Occipital lobe (tissue), 2 donors: ENCODE measurements around the gene HID1. TPM values are rescaled to one million over a fixed set of nuclear protein-coding genes. Genes with fewer than 3 reads are reported as not detected.

Source experiments
- DNase-seq: peaks from one replicate; lab custom pipeline; 2025; lab: John Stamatoyannopoulos, UW
- total RNA-seq: library from RNA; depleted of rRNA; stranded (reverse); fragments of >200 nt; gene quantifications from one replicate; pipeline ENCODE4 v1.2.3, GENCODE V29; 2014

HID1 gene
- total RNA-seq, 1 donor from 2014 or later = 13.7 TPM

DNA sequence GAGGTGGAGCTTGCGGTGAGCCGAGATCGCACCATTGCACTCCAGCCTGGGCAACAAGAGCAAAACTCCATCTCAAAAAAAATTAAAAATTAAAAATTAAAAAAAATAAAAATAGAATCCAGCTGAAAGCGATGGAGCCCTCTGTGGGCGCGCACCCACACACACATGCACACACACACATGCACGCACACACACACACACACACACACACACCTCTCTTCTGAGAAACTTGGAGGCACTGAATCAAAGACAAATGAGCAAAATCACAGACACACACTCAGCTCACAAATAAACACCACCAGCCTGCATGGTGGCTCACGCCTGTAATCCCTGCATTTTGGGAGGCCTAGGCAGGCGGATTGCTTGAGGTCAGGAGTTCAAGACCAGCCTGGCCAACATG, 69.5 kb downstream of the HID1 start:
- DNase-seq = no peak

DNA sequence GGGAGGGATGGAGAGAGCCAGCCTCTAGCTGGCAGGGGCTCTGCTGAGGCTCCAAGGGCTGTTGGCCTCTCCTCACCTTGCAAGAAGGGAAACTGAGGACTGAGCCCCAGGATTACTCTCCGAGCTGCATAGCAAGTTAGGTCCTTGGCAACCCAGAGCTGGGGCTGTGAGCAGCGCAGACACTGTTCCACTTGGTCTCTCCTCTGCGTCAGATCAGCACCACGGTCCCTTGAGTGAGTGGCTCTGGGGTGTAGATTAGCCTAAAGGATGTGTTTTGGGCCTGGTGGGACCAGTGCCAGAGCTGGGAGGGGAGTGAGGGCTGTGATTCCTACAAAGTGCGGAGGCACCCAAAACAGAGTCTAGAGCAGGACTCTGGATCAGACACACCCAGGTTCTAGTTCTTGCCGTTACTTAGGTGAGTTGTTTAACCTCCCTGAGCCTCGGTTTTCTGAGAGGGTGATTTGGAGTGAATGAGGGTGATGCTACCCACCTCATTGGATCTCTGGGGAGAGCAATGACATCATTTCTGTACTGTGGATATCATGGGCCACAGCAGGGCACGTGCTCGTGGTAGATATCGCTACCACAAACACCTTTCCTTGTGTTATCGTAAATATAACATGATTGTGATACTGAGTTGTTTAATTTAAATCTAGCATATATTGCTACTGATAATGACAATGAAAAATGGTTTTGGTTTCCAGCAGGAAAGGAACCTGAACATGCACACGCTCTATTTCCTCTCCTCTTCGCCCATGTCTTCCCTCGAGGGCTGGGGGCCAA, 71.0 kb downstream of the HID1 start:
- no peak for DNase-seq

Other genes starting within 250 kb of the HID1 start
- 1.1 TPM for gene RAB37, start 235.5 kb downstream of the HID1 start, total RNA-seq
- gene NHERF1, start 224.1 kb downstream of the HID1 start, total RNA-seq = 7.0 TPM
- gene NAT9, start 196.4 kb downstream of the HID1 start, total RNA-seq = 17.3 TPM
- gene GRIN2C, start 112.9 kb downstream of the HID1 start, total RNA-seq = 0.47 TPM
- 3.1 TPM for gene FDXR, start 99.8 kb downstream of the HID1 start, total RNA-seq
- gene FADS6, start 79.1 kb downstream of the HID1 start, total RNA-seq = 0.16 TPM
- gene USH1G, start 49.5 kb downstream of the HID1 start, total RNA-seq = 0.16 TPM
- not detected for gene OTOP2, start 48.5 kb downstream of the HID1 start, total RNA-seq
- gene OTOP3, start 36.9 kb downstream of the HID1 start, total RNA-seq = not detected
- 4.5 TPM for gene CDR2L, start 14.9 kb upstream of the HID1 start, total RNA-seq
- gene MRPL58, start 39.9 kb upstream of the HID1 start, total RNA-seq = 8.0 TPM
- 100 TPM for gene ATP5PD, start 74.2 kb upstream of the HID1 start, total RNA-seq
- 30.4 TPM for gene KCTD2, start 74.5 kb upstream of the HID1 start, total RNA-seq
- 1.4 TPM for gene SLC16A5, start 115.2 kb upstream of the HID1 start, total RNA-seq
- gene ARMC7, start 137.2 kb upstream of the HID1 start, total RNA-seq = 3.0 TPM
- gene NT5C, start 159.0 kb upstream of the HID1 start, total RNA-seq = 18.1 TPM
- 548 TPM for gene JPT1, start 181.8 kb upstream of the HID1 start, total RNA-seq
- gene SUMO2, start 210.2 kb upstream of the HID1 start, total RNA-seq = 264 TPM
- gene NUP85, start 232.9 kb upstream of the HID1 start, total RNA-seq = 25.1 TPM